GM23338 (cell line): Measurements from ENCODE around the gene PLEKHG4B.

ENCODE experiments used
- EZH2 ChIP-seq: fragments of 200-600 bp; sonication (generic); IDR thresholded peaks from one replicate; pipeline ENCODE4 v1.8.0; 2017; ENCODE audit warnings: antibody characterized with exemption, mild to moderate bottlenecking, low read depth; ENCODE audit not compliant: unreplicated experiment
- EZH2phosphoT487 ChIP-seq: fragments of 200-600 bp; sonication (generic); IDR thresholded peaks from one replicate; pipeline ENCODE4 v1.8.1; 2018; ENCODE audit warnings: antibody characterized with exemption; ENCODE audit not compliant: unreplicated experiment
- POLR2AphosphoS5 ChIP-seq: IDR thresholded peaks from 2 replicates; pipeline ENCODE4 v1.6.1; 2016; ENCODE audit warnings: antibody characterized with exemption, low read depth
- ZNF331 ChIP-seq: fragments of 250-450 bp; sonication (Bioruptor Pico); IDR thresholded peaks from 2 replicates; pipeline ENCODE4 v1.5.0; 2020; ENCODE audit warnings: low read depth, mild to moderate bottlenecking, moderate library complexity
- TF ChIP-seq, protein P1 (sequence below), 2 experiments: fragments of 200-600 bp in 1 of 2; sonication (generic) in 1 of 2; conservative IDR thresholded peaks; 2 replicates each; pipeline versions ENCODE4 v1.5.1 to v1.6.1; 2016 to 2017; ENCODE audit warnings: antibody characterized with exemption in 2 of 2, low read depth in 2 of 2, mild to moderate bottlenecking in 2 of 2, moderate library complexity in 1 of 2
- TF ChIP-seq, protein P2 (sequence below): IDR thresholded peaks from one replicate; pipeline ENCODE4 v1.6.1; 2018; ENCODE audit warnings: antibody characterized with exemption; ENCODE audit not compliant: unreplicated experiment
- TF ChIP-seq, protein P3 (sequence below): IDR thresholded peaks from 2 replicates; pipeline ENCODE4 v1.6.1; 2016; ENCODE audit warnings: antibody characterized with exemption

DNA sequence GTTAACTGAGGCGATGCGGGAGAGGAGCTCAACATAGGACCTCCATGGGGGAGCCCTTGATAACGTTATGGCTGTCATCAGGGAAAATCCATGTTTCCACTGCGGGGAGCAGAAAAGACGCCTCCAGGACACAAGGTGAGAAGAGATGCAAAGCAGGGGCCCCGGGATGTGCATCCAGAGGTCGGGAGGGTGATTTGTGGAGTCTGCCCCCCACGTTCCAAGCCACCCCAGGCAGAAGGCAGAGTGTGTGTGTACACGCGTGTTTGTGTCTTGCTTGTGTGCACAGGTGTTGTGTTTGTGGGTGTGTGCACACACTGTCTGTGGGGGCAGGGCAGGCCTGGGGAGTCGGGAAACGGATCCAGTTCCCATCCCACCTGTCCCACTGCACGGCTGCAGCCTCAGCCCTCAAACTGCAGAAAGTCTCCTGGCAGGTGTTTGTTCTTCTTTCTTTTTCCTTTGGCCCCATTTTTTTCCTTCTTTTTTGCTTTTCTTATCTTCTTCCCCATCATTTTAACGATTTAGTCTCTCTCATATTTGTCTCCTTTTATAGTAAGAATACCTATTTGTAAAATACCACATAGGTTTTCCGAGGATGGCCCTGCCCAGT lies 17.4 kb upstream of the PLEKHG4B start:
- TF ChIP-seq, protein P1, sequence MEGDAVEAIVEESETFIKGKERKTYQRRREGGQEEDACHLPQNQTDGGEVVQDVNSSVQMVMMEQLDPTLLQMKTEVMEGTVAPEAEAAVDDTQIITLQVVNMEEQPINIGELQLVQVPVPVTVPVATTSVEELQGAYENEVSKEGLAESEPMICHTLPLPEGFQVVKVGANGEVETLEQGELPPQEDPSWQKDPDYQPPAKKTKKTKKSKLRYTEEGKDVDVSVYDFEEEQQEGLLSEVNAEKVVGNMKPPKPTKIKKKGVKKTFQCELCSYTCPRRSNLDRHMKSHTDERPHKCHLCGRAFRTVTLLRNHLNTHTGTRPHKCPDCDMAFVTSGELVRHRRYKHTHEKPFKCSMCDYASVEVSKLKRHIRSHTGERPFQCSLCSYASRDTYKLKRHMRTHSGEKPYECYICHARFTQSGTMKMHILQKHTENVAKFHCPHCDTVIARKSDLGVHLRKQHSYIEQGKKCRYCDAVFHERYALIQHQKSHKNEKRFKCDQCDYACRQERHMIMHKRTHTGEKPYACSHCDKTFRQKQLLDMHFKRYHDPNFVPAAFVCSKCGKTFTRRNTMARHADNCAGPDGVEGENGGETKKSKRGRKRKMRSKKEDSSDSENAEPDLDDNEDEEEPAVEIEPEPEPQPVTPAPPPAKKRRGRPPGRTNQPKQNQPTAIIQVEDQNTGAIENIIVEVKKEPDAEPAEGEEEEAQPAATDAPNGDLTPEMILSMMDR (conservative IDR thresholded peaks at IDR 0.05; ENCODE audit: low read depth in 2 of 2): no peak
- TF ChIP-seq, protein P2, sequence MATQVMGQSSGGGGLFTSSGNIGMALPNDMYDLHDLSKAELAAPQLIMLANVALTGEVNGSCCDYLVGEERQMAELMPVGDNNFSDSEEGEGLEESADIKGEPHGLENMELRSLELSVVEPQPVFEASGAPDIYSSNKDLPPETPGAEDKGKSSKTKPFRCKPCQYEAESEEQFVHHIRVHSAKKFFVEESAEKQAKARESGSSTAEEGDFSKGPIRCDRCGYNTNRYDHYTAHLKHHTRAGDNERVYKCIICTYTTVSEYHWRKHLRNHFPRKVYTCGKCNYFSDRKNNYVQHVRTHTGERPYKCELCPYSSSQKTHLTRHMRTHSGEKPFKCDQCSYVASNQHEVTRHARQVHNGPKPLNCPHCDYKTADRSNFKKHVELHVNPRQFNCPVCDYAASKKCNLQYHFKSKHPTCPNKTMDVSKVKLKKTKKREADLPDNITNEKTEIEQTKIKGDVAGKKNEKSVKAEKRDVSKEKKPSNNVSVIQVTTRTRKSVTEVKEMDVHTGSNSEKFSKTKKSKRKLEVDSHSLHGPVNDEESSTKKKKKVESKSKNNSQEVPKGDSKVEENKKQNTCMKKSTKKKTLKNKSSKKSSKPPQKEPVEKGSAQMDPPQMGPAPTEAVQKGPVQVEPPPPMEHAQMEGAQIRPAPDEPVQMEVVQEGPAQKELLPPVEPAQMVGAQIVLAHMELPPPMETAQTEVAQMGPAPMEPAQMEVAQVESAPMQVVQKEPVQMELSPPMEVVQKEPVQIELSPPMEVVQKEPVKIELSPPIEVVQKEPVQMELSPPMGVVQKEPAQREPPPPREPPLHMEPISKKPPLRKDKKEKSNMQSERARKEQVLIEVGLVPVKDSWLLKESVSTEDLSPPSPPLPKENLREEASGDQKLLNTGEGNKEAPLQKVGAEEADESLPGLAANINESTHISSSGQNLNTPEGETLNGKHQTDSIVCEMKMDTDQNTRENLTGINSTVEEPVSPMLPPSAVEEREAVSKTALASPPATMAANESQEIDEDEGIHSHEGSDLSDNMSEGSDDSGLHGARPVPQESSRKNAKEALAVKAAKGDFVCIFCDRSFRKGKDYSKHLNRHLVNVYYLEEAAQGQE: no peak
- TF ChIP-seq POLR2AphosphoS5: no peak
- TF ChIP-seq EZH2phosphoT487: no peak
- TF ChIP-seq ZNF331 (CRISPR knock-in tag): no peak
- TF ChIP-seq EZH2: no peak
- TF ChIP-seq, protein P3, sequence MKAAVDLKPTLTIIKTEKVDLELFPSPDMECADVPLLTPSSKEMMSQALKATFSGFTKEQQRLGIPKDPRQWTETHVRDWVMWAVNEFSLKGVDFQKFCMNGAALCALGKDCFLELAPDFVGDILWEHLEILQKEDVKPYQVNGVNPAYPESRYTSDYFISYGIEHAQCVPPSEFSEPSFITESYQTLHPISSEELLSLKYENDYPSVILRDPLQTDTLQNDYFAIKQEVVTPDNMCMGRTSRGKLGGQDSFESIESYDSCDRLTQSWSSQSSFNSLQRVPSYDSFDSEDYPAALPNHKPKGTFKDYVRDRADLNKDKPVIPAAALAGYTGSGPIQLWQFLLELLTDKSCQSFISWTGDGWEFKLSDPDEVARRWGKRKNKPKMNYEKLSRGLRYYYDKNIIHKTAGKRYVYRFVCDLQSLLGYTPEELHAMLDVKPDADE: no peak
